ENCODE results near the gene AICDA. TPM values are rescaled to one million over a fixed set of nuclear protein-coding genes. Genes with fewer than 3 reads are reported as not detected.

AICDA gene
- total RNA-seq, 1 experiment from 2014 or later: 0.13 TPM

- ATAC-seq (peak; percentile 70), DNase-seq (ENCODE audit: low spot score) (no peak)
- H3K9me3 Mint-ChIP-seq: no peaks in the 10 kb centered on the region
- peaks cover 27% of the 10 kb centered on the region for H3K4me1 Mint-ChIP-seq
- no peak overlapping the region for H3K27ac Mint-ChIP-seq
- CTCF ChIA-PET: interaction anchor here (0.8 kb wide), 1 partner anchor 12 kb away, joined by 3 read pairs; no protein-coding TSS in a partner anchor
- no peaks in the 10 kb centered on the region for H3K36me3 Mint-ChIP-seq
- TF ChIP-seq HMGXB4 (CRISPR knock-in tag; IDR thresholded peaks at IDR 0.05): no peak
- TF ChIP-seq ELF4 (CRISPR knock-in tag; IDR thresholded peaks at IDR 0.05; ENCODE audit: low read depth): no peak
- no peak for TF ChIP-seq ZNF219 (CRISPR knock-in tag; IDR thresholded peaks at IDR 0.05; ENCODE audit: borderline replicate concordance)
- no peak for TF ChIP-seq ZNF263 (CRISPR knock-in tag; IDR thresholded peaks at IDR 0.05; ENCODE audit: low read depth)
- no peak for TF ChIP-seq ZSCAN18 (CRISPR knock-in tag; IDR thresholded peaks at IDR 0.05)
- TF ChIP-seq, protein P1, sequence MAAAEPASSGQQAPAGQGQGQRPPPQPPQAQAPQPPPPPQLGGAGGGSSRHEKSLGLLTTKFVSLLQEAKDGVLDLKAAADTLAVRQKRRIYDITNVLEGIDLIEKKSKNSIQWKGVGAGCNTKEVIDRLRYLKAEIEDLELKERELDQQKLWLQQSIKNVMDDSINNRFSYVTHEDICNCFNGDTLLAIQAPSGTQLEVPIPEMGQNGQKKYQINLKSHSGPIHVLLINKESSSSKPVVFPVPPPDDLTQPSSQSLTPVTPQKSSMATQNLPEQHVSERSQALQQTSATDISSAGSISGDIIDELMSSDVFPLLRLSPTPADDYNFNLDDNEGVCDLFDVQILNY (CRISPR knock-in tag; IDR thresholded peaks at IDR 0.05): no peak
- no peak for TF ChIP-seq ZNF138 (CRISPR knock-in tag; conservative IDR thresholded peaks at IDR 0.05)
- TF ChIP-seq IRF1 (CRISPR knock-in tag; IDR thresholded peaks at IDR 0.05): no peak
- TF ChIP-seq CREB1 (CRISPR knock-in tag; IDR thresholded peaks at IDR 0.05): no peak
- H3K4me3 Mint-ChIP-seq: no peak overlapping the region
- H3K27me3 Mint-ChIP-seq (ENCODE audit: low read depth): peaks cover 6% of the 10 kb centered on the region
- POLR2A ChIA-PET: no interaction called here
Measured at GRCh38 chr12:8603856-8604255, 8.8 kb downstream of the AICDA start.

DNA sequence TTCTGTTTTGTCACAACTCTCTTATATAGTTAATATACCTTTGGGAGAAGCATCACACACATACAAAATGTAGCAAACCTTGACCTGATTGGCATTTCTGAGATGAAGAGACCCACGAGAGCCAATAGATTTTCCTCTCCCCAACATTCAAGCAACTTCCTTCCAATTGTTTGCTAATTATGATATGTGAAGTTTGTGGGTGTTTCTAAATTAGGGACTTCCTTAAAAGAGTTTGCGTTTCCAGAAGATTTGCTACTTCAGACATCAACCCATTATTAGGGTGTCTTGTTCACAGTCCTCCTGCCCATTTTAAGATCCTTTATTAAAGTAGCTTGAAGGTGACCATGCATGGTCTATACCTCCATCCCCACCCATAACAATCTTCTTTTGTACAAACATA lies 9.4 kb downstream of the AICDA start:
- POLR2A ChIA-PET: no interaction called here
- Mint-ChIP-seq H3K9me3 (no peaks in the 10 kb centered on the region), H3K36me3 (no peaks in the 10 kb centered on the region), H3K4me1 (peaks cover 26% of the 10 kb centered on the region), H3K27ac (no peak overlapping the region), H3K27me3 (ENCODE audit: low read depth) (peaks cover 6% of the 10 kb centered on the region), H3K4me3 (no peak overlapping the region)
- TF ChIP-seq ELF4 (CRISPR knock-in tag; IDR thresholded peaks at IDR 0.05; ENCODE audit: low read depth): no peak
- no peak for TF ChIP-seq ZSCAN18 (CRISPR knock-in tag; IDR thresholded peaks at IDR 0.05)
- no peak for TF ChIP-seq NR1H2 (CRISPR knock-in tag; IDR thresholded peaks at IDR 0.05)
- TF ChIP-seq KAT7 (CRISPR knock-in tag; IDR thresholded peaks at IDR 0.05; ENCODE audit: borderline replicate concordance): no peak
- TF ChIP-seq, protein P2, sequence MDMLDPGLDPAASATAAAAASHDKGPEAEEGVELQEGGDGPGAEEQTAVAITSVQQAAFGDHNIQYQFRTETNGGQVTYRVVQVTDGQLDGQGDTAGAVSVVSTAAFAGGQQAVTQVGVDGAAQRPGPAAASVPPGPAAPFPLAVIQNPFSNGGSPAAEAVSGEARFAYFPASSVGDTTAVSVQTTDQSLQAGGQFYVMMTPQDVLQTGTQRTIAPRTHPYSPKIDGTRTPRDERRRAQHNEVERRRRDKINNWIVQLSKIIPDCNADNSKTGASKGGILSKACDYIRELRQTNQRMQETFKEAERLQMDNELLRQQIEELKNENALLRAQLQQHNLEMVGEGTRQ (CRISPR knock-in tag; IDR thresholded peaks at IDR 0.05): no peak
- no peak for TF ChIP-seq ZNF317 (CRISPR knock-in tag; IDR thresholded peaks at IDR 0.05; ENCODE audit: borderline replicate concordance, low read depth)
- TF ChIP-seq ZNF423 (CRISPR knock-in tag; IDR thresholded peaks at IDR 0.05): no peak
- TF ChIP-seq JAZF1 (CRISPR knock-in tag; IDR thresholded peaks at IDR 0.05): no peak
- no peak for TF ChIP-seq ATF1 (CRISPR knock-in tag; IDR thresholded peaks at IDR 0.05)
- no peak for TF ChIP-seq MAX (CRISPR knock-in tag; IDR thresholded peaks at IDR 0.05)
- no peak for TF ChIP-seq TP53 (CRISPR knock-in tag; IDR thresholded peaks at IDR 0.05)
- TF ChIP-seq FOXP1 (CRISPR knock-in tag; IDR thresholded peaks at IDR 0.05; ENCODE audit: borderline replicate concordance): no peak
- CTCF ChIA-PET: interaction anchor here (0.6 to 1.0 kb wide), 2 partner anchors 55 to 257 kb away, joined by 3 read pairs; no protein-coding TSS in a partner anchor
- no peak for DNase-seq (ENCODE audit: low spot score)
- ATAC-seq: no peak

All from WTC11 (cell line).